HL-60/S4 (cell line): ENCODE data around the gene NOTUM.
"Not testable (repeated sequence)": the region's sequence is repeated elsewhere in the genome, so short reads cannot be mapped to it uniquely, and the experiment has no call there.

Experiments used
- in situ Hi-C: fragments of 300-500 bp; cut with MboI; formaldehyde crosslinking; loops from 2 replicates; pipeline ENCODE4 v1.14.3; 2022; ENCODE audit warnings: low sequenced_read_pairs

Gene NOTUM

DNA sequence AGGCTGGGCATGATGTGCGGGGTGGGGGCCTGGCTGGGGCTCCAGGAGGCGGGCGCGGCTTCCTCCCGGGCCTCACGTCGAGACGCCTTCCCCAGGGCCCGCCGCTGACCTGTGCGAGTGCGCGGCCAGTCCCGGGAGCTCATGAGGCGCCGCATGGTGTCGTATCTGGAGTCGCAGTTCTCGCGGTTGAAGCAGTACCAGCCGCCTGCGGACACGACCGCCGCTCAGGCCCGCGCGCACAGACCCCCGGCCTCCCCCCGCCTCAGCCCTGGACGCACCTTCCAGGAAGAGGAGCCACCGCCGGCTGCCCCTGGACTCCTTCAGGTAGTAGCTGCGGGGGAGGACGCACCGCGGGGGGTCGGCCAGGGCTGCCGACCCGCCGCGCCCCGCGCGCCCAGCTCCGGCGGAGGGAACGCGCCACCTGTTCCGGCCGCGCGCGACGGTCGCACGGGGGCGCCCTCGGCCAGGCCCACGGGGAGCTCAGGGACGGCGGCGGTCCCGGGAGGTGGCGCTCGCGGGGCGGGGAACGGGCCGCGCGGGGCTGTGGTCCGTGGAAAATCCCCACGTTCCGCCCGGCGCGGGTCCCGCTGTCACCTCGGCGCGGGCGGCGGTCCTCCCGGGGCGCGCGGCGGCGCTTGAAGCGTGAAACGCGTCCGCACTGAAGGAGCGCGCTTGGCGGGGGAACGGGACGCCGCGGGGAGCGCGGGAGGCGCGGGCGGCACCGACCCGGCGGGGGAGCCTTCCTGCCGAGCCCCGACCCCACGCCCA is 1.4 kb downstream of the NOTUM start:
- in situ Hi-C loops, result loop anchor here (10.0 kb wide), 1 partner anchor 185 kb away; no protein-coding TSS in a partner anchor

DNA sequence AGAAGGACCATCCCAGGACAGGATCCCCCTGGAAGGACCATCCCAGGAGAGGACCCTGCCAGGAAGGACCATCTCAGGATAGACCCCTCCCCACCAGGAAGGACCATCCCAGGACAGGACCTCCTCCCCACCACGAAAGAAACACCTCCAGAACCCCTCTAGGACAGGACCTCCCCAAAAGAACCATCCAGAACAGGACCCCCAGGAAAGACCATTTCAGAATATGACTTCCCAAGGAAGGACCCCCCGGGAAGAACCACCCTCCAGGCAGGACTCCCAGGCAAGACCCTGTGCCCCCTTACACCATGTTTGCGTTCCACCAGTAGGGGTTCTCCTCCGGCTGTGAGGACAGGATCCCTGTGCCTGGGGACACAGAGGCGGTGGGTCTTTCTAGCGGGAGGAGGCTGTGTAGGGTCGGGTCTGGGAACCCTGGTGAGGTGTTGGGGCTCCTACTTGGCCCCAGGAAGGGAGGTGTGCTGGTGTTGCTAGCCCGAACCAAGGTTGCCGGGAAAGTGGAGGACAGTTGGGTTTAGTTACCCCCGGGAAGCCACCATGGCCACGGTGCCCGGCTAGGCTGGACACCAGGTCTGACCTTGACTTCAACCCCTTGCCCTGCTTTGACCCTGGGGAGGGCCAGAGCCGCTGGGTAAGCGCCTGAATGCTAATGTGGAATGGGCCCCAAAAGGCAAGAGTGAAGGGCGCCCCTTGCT is 2.2 kb downstream of the NOTUM start:
- in situ Hi-C loops, result no loop called here

DNA sequence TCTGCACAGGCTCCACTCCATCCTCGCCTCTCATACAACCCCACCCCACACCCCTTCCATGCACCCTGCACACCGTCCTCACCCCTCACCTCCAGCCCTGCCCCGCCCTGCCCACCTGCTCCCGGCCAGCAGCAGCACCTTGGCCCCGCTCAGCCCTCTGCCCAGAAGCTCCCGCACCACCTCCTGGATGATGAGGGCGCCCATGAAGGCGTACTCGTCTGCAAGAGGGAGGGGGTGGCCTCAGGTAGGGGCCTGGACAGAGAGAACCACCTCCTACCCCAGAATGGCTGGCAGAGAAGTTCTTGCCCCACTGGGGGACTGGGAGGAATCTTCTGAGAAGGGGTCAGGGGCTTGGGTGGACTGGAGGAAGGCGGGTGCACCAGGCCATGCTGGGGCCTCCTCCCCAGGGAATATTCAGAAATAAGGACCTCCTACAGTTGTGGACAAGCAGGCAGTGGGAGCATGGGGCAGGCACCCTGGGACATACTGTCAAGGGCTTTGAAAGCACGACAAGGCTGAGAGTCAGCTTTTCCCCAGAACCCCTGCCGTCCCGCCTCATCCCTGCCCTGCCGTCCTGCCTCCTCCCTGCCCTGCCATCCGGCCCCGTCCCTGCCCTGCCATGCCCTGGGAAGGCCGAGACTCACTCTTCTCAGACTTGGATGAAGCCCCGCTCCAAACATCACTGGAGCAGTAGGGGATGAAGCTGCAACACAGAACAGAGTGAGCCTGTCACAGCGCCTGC is 3.1 kb downstream of the NOTUM start:
- in situ Hi-C loops, result no loop called here

DNA sequence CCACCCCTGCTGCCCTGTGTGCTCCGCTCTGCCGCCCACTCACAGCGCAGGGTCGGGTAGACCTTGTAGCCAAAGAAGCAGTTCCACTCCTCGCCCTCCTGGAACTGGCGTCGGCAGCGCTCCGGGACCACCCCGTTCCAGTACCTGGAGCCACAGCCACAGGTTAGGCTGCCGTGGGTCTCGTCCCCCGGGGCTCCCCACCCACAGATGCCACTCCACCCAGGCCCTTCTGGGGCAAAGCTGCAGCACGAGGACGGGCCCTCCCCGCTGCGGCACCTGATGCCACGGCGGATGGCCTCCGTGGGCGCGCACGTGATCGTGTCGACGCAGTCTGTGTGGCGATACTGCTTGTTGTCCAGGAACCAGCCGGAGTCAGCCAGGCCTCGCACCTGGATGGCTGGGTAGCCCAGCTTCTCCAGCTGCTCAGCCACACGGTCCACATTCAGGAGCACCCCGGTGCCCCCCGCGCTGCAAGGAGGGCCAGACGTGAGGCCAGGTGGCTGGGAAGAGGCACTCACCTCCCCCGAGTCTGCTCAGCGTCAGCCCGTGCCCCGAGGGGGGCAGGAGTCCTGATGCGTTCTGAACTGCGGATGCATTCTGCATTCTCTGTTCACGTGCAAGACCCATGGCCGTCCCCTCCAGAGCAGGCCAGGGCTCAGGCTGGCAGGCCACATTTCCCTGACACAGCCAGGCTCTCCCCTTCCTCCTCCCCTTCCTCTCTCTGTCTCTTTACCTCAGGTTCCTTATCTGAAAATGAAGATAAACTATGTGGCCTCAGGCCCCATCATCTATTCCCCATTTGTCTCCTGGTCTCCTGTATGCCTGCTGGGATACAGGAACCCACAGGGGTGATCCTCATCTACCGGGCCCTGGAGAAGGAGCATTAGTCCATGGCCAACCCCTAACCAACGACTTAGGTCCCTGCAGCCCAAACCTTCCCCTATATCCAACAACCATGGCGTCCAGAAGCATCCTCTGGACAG is 4.1 kb downstream of the NOTUM start:
- in situ Hi-C loops, result no loop called here

DNA sequence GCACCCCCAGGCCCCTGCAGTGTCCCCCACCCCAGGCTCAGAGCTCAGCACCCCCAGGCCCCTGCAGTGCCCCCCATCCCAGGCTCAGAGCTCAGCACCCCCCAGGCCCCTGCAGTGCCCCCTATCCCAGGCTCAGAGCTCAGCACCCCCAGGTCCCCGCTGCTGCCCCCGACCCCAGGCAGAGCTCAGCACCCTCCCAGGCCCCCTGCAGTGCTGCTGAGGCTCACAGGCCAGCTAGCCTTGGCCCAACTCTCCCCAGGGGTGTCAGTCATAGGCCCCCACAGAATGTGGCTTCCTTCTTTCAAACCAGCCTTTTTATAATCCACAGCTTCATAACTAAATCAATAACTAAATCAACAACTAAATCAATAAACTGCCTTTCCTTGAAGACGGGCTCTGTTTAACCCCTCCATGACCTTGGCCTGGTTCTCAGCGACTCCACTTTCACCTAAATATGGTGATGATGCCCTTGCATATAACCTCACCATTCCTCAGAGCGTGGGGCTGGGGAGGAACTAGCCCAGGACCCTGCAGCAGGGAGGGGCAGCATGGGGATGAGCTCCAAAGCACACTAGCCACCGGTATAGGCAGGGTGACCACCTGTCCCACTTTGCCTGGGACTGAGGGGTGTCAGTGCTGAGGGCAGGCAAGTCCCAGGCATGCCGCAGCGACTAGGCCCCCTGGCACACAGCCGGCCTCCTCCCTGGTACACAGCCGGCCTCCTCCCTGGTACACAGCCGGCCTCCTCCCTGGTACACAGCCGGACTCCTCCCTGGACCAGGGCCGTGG is 5.0 kb downstream of the NOTUM start:
- in situ Hi-C loops, result no loop called here

DNA sequence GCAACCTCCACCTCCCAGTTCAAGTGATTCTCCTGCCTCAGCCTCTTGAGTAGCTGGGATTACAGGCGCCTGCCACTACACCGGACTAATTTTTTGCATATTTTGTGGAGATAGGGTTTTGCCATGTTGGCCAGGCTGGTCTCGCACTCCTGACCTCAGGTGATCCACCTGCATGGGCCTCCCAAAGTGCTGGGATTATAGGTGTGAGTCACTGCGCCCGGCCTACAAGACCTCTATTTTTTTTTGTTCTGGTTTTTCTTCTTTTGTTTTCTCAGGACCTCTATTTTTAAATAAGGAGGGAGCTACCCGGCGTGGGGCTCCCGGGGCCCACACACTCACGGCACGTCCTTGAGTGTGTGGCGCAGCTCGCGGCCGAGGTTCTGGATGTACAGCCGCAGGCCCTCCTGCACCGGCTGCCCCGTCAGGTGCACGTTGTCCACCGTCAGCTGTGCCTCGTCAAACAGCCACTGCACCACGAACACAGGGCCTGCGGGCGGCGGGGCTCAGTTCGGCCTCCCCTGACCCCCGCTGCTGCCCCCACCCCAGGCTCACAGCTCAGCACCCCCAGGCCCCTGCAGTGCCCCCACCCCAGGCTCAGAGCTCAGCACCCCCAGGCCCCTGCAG is 5.8 kb downstream of the NOTUM start:
- in situ Hi-C loops, result no loop called here

DNA sequence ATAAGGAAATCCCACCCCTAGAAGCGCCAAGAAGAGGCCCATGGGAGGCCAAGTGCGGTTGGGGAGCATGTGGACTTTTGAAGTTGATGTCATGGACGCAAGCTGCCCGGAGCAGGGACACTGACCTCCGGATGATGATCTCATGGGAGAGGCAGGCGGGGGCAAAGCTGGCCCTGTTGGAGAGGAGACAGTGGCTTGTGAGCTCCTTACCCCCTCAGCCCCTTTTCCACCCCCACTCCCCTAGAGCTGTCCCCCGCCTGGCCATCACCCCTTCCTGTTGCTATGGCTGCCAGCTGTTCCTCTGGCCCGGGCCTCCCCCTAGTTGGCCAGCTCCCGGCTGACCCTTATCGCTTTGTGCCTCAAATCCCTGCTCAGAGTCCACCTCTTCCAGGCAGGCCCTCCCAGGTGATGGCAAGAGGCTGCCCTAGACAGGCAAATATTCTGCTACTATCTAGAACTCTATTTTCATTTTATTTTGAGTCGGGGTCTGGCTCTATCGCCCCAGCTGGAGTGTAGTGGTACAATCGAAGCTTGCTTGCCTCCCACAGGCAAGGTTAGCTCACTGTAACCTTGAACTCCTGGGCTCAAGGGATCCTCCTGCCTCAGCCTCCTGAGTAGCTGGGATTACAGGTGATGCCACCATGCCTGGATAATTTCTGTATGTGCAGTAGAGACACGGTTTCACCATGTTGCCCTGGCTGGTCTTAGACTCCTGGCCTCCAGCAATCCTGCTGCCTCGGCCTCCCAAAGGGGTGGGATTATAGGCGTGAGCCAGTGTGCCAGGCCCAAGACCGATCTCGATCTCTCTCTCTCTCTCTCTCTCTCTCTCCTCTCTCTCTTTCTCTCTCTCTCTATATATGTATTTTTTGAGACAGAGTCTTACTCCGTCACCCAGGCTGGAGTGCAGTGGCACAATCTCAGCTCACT is 6.6 kb downstream of the NOTUM start:
- in situ Hi-C loops, result no loop called here

DNA sequence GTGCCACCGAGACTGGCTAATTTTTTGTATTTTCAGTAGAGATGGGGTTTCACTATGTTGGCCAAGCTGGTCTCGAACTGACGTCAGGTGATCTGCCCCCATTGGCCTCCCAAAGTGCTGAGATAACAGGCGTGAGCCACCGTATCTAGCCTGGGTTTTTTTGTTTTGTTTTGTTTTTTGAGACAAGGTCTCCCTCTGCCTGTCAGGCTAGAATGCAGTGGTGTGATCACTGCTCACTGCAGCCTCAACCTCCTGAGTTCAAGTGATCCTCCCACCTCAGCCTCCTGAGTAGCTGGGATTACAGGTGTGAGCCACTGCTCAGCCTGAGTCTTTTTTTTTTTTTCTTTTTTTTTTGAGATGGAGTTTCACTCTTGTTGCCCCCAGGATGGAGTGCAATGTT is 7.5 kb downstream of the NOTUM start:
- in situ Hi-C loops, result not testable (repeated sequence)

DNA sequence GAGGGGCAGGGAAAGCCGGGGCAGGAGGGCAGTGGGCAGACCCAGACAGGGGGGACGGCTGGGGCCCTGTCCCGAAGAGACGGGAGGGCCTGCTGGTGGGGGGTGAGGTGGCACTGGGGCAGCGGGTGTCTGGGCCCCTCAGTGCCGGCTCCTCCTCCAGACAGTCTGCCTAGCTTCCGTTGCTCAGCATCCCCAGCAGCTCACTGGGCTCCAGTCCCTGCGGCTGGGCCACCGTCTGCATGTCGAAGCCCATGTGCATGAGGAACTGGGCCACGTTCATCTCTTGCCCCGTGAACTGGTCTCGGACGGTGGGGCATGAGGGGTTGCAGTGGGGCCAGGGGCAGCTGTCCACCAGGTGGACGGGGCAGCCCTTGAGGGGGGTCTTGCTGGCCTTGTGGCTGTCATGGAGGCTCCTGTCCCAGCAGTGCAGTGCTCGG is 8.2 kb downstream of the NOTUM start:
- in situ Hi-C loops, result no loop called here

DNA sequence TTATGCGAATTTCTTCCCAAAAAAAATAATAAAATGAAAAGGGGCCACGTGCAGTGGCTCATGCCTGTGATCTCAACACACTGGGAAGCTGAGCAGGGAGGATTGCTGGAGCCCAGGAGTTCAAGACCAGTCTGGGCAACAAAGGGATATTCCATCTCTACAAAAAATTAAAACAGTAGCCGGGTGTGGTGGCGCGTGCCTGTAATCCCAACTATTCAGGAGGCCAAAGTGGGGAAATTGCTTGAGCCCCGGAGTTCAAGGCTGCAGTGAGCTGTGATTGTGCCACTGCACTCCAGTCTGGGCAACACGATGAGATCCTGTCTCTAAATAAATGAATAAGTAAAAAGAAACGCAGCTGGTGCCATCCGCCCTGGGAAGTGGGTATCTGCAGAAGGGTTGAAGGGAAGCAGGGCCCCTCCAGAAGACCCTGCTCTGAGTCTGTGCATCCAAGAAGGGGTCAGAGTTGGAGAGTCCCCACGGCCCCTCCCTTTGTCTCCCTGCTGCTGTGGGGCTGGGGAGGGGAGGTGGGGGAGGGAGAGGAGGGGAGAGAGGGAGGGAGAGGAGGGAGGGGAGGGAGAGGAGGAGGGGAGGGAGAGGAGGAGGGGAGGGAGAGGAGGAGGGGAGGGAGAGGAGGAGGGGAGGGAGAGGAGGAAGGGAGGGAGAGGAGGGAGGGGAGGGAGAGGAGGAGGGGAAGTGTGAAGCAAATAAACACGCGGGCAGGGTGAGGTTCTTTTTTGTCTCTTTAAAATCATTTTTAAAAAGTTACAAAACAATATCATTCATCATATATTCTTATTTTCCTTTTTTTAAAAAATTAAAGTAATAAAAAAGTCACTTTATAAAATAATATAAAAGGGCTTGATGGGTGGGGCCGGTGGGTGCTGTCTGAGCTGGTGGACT is 9.0 kb downstream of the NOTUM start:
- in situ Hi-C loops, result no loop called here

DNA sequence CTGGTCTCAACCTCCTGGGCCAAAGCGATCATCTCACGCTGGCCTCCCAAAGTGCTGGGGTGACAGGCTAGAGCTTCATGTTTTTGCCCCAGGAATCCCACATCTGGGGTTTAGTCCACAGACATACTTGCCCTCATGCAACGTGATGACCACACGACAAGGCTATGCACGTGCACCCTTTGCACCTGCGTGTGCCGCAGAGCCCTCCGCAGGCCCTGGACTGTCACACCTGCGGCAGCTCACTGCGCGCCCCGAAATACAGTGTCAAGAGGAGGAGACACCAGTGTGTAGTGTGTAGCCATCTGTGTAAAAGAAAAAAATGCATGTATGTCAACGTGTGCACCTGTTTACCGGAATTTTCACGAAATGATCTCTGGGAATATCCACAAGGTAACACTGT is 10.5 kb downstream of the NOTUM start:
- in situ Hi-C loops, result no loop called here

DNA sequence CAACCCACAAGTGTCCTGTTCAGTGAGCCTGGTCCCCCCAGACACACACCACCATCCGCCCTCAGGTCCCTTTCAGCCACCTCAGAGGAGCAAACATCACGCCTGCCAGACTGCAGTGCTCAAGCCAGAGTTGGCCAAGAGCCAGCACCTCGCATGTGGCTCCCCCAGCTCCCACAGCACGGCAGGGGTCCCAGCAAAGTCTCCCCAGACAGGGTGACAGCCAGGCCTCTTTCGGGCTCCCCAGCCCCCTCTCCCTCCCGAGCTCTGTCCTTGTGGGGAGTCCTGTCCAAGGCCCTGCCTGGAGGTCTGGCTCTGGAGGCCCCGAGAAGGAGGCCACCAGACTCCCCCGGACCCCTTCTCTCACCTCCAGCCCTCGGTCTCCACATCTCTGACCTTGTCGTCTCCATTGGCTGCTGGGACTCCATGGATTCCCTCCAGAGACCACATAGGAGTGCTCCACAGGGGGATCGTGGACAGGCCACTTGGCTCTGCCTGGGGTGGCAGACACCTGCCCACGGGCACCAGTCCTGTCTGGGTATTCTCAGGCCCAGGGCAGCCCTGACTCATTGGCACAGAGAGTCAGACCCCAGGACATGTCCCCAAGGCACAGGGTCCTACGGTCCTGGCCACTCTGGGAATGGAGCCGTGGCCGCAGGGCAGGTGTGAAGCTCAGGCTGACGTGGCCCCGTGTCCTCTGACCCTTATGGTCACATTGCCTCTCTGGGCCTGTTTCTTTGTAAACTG is 12.2 kb downstream of the NOTUM start:
- in situ Hi-C loops, result no loop called here

DNA sequence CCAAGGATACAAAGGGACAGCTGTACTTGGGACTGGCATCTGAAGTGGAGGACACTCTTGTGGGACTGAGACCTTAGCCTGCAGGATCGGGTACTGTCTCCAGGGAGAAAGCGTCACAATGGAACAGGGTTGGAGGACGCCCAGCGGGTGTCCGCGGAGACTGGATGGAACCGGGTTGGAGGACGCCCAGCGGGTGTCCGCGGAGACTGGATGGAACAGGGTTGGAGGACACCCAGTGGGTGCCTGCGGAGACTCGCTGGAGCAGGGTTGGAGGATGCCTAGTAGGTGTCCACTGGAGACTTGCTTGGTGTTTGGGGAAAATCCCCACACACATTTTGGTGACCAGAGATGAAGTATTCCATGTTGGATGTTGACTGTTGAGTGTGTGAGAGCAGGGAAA is 13.8 kb downstream of the NOTUM start, which contains the start of gene MYADML2:
Gene MYADML2, minus strand, starts transcription at position 45 of the 400 bp plus-strand sequence. CDS start 5,492 bp downstream, outside the sequence.
- in situ Hi-C loops, result no loop called here

DNA sequence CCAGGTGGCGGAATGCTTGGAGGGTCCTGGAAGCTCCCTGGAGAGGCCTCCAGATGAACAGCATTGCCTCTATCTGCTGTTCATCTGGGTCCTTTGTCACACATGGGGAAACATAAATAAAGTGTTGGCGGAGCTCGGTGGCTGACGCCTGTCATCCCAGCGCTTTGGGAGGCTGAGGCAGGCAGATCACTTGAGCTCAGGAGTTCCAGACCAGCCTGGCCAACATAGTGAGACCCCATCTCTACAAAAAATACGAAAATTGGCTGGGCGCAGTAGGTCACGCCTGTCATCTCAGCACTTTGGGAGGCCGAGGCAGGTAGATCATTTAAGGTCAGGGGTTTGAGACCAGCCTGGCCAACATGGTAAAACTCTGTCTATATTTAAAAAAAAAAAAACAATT is 16.1 kb downstream of the NOTUM start:
- in situ Hi-C loops, result no loop called here

DNA sequence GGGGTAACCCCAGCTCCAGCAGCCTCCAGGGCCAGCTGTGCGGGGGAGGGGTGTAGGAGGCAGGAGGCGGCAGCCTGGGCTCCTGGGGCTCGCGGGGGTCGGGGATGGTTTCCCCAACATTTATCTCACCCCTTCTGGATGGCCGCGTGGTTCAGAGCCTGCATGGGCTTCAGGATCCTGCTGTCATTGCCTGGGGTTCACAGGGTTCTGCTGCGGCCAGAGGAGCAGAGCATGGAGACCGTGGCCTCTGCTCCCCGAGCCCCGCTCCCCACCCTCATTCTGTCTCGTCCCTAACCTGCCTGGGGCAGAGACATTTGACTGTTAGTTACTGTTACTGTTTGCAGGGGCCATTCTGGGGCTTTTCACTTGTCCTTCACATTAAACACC is 18.8 kb downstream of the NOTUM start:
- in situ Hi-C loops, result no loop called here

DNA sequence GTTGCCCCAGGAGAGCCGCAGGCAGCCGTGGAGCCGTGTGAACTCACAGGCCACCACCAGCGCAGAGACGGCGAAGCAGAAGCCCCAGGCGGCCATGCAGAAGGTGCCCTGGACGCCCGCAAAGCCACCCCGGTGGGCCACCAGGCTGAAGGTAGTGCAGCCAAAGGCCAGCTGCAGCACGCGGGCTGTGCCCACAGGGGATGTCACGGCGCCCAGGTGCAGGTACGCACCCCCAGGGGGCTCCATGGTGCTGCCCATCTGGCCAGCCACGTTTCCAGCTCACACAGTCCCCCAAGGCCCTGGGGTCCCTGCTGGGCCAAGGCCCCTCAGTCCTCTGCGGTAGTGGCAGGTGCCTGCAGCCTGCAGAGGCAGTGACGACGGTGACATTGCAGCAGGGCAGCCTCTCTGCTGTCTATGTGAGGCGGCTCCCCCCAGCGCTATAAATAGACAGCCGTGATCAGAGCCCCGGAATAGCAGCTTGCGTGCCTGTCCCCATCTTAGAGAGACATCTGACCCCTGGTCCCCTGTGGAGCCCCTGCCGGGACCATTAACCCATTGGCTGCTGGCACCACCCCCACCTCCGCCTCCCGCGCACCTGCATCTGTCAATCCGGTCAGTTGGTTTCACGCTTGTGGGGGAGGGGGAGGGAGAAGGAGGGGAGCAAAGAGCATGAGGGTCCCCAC is 19.4 kb downstream of the NOTUM start:
- in situ Hi-C loops, result no loop called here
